Measurements from ENCODE around the gene INTS1.

INTS1 gene

DNA sequence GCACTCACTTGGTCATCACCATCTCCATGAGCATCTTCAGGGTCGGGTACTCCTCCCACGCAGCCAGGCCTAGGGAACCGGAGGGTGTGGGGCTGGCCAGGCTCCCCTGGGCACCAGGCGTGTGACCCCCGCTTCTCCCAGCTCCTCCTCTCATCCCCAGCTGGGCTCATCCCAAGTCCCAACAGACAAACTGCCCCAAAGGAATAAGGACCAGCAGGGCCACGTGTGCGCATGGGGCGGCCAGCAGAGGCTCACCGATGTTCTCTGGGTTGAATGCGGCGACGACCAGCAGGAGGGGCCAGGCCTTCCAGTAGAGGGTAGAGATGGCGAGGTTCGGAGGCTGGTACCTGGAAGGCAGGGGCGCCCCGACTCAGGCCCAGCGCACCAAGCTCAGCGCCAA is 14.9 kb downstream of the INTS1 start:
- no peak for DNase-seq (ENCODE audit: low spot score)

DNA sequence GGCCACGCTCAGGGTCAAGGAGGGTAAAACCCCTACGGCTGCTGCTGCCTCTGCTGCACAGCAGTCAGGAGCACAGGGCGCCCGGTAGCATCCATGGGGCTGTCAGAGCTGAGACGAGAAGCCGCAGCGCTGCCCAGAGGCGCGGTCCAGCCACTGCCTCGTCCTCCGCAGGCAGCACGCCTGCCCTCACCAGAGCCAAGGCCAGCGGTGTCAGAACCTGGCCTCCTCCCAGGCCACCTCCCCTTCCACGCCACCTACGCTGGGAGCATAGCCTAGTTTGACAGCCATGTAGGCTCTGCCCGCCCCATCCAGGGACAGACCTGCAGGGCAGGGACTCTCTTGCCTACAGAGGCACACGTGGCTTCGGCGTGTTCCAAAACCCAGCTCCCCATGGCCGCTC is 16.2 kb downstream of the INTS1 start:
- no peak for DNase-seq (ENCODE audit: low spot score)

DNA sequence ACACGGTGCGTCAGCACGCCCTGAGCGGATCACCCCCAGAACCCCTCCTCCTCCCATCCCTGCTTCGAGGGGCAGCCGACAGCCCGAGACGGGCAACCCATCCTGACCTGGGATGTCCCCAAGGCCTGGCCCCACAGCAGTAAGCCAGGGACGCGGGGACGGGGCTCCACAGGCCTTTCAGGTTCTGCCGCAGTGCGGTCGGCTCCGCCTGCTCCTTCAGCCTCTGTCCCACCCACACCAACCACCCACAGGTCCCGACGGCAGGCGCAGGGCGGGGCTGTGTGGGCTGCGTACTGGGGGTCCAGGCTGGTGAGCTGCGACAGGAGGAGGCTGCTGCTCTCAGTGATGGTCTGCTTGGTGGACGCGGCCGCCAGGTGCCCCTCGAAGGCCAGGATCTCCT is 16.7 kb downstream of the INTS1 start:
- DNase-seq (ENCODE audit: low spot score) = no peak

DNA sequence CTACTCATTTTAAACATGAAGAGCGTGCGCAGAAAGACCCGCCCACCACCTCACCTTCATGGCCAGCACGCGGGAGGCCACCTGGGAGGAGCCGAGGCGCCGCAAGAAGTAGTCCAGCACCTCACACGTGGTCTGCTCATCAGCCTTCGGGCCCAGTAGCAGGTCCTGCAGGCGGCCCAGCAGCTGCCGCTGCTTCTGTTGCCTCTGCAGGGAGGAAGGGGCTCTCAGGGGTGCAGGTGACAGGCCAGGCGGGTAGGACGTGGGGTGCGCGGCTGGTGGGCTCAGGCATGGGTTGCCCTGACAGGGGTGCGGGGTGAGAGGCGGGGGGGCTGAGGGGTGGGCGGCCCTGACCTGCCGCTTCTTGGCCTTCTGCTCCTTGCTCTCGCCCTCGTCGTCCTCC is 17.6 kb downstream of the INTS1 start:
- DNase-seq (ENCODE audit: low spot score) = no peak

DNA sequence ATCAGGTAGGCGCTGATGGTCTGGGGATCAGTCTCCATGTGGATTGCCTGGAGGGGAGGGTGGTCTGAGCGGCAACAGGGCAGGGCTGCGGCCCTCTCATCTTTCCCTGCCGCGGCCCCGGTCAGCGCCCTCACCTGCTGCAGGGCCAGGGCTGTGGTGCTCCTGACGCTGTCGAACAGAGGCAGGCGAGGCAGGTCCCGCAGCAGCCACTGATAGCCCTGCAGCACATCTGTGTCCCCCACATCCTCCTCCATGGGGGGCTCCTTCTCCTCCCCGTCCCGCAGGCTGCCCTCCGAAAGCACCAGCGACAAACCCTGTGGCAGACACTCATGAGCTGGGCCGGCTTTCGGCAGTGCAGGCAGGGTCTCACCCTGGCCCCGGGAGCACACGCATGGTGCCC is 19.0 kb downstream of the INTS1 start:
- DNase-seq (ENCODE audit: low spot score) = no peak

DNA sequence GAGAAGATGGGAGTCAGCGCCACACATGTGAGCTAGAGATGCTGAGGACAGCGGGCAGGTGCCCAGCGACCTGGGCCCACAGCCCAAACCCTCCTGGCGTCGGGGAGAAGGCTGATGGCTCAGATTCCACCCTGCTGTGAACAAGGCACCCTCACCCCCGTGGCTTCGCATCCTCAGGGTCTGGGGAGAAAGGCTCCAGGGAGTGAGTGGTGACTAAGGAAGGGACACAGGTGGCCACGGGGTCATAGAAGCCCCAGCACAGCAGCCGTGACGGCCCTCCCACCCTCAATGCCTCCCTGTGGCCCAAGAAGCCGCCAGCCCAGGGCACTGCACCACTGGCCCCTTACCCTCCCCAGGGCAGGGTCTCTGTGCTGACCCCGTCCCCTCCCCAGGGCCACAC is 19.6 kb downstream of the INTS1 start:
- DNase-seq (ENCODE audit: low spot score) = no peak

DNA sequence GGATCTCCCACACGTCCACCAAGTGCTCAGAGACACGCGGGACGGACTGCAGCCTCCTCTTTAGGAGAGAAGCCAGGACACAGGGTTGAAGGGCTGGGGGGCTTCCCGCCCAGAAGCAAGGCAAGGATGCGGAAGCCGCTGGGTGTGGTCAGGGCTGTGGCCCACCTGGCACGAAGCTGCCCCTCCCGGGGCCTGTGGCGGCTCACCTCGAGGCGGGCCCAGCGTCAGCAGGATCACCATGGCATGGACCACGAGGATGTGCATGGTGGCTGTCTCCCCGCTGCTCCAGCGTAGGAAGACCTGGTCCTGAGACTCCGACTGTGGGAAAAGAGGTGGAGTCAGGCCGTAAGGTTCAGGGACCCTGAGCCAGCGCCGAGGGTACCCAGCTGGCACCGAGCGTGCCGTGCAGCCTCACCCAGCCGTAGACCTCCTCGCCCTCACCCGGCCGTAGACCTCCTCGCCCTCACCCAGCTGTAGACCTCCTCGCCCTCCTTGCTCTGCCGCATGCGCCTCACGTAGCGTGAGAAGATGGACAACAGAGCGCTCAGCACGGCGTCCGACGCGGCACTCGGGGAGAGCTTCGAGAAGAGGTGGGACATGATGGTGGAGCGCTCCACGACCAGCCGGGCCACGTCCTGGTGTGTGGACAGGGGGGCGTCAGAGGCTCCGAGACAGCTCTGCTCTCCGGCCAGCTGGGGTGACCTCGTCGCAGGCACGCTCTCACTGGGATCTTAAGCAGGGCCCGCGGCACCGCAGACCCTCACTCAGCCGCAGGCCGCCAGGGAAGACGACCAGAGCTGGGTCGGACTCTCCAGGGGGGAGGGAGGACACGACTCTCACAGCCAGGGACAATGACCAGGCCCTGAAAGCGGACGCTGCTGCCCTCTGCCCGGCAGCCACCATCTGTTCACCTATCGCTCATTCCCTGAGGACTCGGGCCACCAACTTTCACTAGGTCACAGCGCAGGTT is 20.4 kb downstream of the INTS1 start:
- DNase-seq (ENCODE audit: low spot score) = no peak

DNA sequence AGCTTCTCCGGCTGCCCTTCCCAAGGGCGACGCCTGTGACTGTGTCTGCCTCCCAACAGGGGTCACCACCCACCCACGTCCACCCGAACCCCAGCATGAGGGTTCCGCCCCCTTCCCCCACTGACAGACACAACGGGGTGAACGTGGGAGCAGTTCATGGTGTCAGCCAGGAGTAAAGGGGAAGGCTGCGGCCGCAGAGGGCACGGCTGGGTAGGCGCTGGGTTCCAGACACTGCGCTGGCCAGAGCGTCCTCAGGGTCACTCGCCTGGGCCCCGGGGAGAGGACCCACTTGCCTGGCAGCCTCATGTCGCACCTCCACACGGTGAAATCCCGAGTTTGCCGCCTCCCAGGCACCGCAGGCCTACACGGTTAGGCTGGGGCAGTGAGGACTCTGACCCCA is 21.1 kb downstream of the INTS1 start:
- DNase-seq (ENCODE audit: low spot score) = no peak

DNA sequence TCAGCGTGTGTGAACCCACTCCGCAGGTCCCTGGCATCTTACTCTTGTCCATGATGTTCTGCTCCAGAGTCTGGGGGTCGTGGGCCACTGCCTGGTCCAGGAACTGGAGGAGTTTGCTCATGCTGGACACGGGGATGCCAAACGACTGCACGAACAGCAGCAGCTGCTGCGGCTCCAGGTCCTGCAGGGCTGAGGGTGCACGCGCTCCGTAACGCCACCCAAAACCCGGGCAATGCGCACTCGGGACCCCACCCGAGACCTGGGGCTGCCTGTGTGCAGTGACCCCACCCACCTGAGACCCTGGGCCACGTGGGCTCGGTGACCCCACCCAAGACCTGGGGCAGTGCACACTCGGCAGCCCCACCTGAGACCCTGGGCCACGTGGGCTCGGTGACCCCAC is 22.9 kb downstream of the INTS1 start:
- DNase-seq (ENCODE audit: low spot score) = no peak

DNA sequence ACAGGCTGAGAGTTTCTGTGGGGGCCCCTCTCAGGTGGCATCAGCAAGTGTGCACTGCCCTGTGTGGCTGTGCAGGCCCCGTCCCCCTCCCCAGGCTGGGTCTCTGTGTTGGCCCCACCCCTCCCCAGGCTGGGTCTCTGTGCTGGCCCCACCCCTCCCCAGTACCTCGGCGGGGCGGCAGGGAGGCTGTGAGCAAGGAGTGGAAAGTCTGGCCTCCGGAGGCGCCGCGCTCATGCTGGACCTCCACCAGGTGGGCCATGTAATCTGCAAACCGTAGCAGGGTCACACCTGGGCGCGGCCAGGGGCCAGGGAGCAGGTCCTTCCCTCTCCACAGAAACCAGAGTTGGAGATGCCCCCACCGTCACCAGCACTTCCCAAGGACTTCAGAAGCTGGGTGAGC is 23.5 kb downstream of the INTS1 start:
- no peak for DNase-seq (ENCODE audit: low spot score)

DNA sequence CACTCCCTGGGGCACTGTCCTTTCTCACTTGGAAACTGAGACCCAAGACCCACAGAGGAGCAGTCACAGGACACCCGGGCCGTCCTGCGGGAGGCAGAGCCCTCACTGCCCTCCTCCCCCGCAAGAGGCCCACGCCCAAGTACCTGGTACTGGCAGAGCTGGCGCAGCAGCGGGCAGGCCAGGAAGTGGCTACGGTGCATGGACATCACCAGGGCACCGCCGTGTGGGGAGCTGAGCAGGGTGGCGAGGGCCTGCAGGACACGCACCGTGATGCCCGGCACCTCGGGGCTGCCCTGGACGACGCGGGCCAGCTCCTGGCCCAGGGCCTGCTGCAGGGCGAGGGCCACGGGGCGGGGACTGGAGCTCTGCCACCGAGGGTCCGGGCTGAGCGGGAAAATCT is 24.9 kb downstream of the INTS1 start:
- no peak for DNase-seq (ENCODE audit: low spot score)

DNA sequence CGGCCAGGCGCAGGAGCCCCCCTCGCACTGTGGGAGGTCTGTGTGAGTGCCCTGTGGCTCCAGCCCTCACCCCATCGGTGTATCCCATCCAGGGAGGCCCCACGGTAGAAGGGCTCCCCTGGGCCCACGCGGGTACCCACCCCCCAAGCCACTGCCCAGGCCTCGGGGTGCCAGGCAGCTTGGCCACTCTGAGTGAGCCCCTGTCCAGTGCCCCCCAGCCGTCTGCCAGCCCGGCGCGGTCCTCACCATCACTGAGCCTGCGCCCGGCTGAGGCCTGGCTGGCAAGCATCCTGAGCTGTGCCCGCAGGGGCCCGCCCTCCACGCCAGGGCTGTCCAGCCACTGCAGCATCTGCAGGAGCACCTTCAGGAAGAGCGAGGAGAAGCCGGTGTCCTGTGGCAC is 25.7 kb downstream of the INTS1 start:
- no peak for DNase-seq (ENCODE audit: low spot score)

DNA sequence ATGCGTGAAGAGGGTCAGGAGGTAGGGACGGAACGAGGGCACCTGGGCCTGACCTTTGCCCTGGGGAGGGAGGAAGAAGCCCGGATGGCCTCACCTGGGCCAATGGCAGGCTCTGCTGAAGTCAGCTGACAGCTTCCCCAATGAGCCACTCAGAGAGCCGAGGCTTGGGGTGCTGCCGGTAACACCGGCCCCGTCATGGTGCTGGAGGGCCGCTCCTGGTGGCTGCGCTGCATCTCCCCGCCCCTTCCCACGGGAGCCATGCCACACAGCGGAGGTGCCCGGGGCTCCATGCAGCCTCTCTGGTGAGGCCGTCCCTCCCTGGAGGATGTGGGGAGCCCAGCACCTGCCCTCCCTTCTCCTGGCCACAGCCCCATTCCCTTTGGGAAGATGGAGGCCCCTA is 27.3 kb downstream of the INTS1 start:
- DNase-seq (ENCODE audit: low spot score) = no peak

DNA sequence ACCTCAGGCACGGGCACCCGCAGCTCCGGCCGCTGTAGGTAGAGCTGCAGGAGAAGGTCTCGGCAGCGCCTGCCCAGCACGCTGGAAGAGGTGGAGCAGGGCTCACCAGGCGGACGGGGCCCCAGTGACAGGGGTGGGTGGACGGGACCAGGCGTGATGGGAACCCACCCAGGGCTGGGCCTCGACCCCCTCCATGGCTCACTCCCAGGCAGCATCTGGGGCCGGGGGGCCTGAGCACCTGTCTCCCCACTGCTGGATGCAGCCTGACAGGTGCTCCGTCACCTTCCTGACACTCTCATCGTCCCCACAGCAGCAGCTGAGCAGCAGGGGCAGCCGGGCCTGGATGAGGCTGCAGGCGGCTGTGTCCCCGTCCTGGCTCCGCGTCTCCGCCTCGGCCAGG is 28.2 kb downstream of the INTS1 start:
- no peak for DNase-seq (ENCODE audit: low spot score)

DNA sequence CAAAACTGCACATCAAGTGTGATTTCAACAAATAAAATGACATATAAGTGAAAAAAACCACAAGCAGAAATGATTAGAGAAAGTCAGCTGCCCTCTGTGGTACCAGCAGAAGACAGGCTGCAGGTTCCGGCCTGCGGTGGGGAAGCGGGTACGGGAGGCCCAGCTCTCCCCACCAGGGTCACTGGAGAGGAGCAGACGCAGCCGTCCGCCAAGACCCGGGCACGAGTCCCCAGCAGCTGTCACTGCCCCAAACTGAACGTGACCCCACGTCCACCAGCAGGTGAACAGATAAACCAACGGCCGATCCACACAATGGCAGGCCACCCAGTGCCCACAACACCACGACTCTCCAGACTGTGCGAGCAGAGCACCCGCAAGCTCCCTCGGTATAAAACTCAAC is 28.8 kb downstream of the INTS1 start:
- DNase-seq (ENCODE audit: low spot score) = no peak

DNA sequence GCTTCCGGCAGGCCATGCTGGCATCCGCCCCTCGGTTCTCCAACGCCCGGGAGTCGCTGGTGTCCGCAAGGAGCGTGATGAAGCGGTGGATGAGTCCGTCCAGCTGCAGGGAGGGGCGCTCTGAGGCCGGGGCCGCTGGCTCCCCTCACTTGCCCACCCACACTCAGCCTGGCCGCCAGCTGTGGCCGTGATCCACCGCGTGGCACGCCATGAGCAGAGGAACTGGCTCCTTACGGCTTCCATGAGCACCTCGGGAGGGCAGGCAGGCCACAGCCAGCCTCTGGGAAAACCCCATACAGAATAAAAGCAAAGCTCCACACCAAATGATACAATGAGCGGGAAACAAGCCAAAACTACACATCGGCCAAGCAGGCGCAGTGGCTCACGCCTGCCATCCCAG is 29.5 kb downstream of the INTS1 start:
- DNase-seq (ENCODE audit: low spot score) = no peak

DNA sequence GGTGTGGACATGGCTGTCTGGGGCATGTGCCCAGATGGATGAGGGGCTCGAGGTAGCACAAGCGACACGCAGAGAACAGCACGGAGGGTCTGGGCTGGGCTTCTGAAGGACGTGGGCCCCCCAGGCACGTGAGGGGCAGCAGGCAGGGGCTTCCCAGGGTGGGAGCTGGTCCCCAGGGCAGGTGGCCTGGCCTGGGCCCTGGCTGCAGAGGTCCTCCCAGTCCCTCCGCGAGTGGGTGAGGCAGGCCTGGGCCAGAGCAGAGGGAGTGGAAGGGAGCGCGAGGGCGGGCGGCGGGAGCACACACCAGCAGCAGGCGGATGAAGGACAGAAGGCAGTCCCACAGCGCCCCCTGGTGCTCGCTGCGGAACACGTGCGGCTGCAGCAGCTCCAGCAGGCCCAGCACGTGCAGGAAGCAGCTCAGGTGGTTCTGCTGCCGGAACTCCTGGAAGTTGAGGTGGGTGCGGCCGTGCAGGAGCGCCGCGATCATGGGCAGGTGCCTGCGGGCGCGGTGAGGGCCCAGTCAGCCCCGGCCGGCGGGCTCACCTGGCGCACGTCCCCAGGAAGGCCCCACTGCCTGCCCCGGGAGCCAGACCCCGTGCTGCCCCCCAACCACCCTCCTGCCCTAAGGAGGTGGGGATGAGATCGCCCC is 30.2 kb downstream of the INTS1 start:
- peak; percentile 98 for DNase-seq (ENCODE audit: low spot score)

DNA sequence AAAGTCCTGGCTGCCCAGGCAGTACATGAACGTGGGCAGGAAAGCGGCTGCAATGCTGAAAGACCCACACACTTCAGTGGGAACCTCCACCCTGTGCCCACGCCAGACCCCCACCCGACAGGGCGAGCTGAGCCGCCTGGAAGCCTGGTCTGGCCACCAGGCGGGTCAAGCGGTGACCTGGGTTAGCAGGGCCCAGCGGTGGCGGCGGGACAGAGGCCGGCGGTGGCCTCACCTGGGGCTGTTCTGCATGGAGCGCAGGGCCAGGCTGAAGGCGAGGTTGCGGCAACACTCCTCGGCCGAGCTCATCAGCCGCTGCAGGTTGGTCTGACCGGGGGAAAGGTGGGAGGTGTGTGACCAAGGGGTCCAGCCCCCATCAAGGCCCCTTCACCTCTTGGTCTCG is 33.3 kb downstream of the INTS1 start:
- no peak for DNase-seq (ENCODE audit: low spot score)

DNA sequence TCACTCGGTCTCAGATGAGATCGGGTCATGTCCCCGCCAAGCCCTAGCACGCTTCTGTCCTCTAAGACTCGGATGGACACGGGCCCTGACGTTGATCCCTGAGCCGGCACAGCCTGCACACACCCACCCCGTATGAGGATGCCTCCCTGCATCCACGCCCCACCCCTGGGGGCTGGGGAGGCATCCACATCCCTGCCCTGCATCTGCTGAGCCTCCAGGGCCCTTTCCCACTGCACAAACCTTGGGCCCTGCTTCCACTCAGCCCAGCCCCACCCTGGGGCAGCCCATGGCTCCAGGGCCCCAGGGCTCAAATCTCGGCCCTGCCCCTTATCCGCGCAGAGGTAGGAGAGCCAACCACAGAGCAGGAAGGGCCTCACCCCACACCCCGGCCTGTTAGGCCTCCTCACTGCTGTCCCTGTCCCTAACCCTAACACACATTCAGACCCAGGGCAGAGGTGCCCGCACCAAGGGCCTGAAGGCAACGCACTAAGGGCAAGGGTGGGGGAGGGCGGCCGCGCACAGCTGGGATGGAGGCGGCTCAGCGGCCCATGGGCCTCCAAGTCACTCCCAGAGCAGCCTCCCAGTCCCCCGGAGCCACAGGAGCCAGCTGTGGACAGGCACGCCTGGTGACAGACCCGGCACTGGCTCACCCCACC is 35.4 kb downstream of the INTS1 start:
- DNase-seq (ENCODE audit: low spot score) = no peak

DNA sequence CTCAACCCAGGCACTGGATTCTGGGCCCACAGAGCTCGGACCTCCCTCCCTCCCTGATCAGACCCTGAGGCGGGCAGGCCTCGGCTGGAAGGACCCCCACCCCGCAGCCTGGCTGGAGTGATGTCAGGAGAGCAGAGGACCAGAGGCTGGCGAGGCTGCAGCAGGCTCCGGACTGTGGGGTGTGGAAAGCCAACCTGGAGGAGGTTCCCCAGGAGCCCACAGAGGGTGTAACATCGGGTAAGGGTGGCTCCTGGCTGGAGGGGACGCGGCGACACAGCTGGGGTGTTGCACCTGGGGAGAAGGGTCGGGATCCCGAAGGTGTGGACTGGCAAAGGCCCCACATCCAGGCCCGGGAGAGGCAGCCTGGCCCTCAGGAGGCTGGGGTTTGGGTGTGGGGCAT is 36.0 kb downstream of the INTS1 start:
- DNase-seq (ENCODE audit: low spot score) = no peak

DNA sequence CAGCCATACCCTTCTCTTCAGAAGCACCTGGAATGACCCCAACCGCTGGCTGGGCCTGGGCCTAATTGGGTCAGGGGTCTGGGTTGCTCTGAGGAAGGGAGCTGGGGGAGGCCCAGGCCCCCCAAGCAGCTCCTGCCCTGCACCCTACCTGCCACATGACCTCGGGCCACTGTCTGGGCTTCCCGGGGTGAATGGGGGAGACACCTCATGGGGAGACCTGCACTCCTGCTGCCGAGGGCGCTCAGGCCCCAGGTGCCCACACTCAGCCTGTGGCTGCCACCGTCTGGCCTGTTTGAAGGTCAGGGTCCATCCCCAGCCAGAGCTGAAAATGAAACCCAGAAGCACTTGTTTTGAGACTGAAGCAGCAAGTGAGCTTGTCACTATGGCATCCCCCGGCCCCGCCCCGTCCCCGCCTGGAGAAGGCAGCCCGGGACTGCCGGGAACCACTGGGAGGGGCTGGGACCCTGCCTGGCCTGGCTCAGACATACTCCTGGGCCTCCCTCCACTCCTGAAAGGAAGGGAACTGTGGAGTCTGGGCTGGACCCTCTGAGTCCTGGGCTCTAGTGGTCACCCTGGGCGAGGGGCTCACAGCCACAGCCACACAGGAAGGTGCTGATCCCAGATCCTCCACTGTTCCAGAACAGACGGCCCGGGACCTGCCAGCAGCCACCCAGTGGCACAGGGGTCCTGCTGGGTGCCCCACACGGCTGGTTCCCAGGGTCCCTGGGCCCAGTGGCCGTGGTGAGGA is 37.5 kb downstream of the INTS1 start:
- peak; percentile 89 for DNase-seq (ENCODE audit: low spot score)

DNA sequence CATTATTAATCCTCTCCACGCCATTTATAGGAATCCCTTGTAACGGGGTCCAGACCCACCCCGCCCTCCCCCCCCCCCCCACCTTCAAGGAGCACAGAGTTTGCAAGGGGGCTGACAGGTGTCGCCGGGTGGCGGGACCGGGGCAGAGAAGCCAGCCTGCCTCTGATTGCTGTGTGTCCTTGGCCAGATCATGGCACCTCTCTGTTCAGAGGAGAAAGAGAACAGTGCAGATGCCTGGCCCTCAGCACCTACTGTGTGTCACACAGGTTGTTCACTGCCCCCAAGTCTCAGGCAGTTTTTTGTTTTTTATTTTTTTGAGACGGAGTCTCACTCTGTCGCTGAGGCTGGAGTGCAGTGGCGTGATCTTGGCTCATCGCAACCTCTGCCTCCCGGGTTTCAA is 39.5 kb downstream of the INTS1 start:
- DNase-seq (ENCODE audit: low spot score) = no peak

Measured in iPS-NIHi11 (cell line).